Ascending aorta (tissue), 2 donors: ENCODE data around the gene ANKRD33B. TPM values are rescaled to one million over a fixed set of nuclear protein-coding genes. Genes with fewer than 3 reads are reported as not detected.
"Not testable (repeated sequence)": the region's sequence is repeated elsewhere in the genome, so short reads cannot be mapped to it uniquely, and the experiment has no call there.

ENCODE experiments used
- DNase-seq, 2 donors: peaks; one replicate each; pipeline ENCODE4 v3.0.0-alpha.2; 2019; ENCODE audit warnings: low spot score in 2 of 2
- H3K27ac ChIP-seq, 2 donors: fragments of 200-600 bp; sonication (generic); one replicate each; pipeline ENCODE4 v1.5.1; 2016 to 2017; ENCODE audit warnings: mild to moderate bottlenecking in 1 of 2
- H3K27me3 ChIP-seq: fragments of 200-600 bp; sonication (generic); one replicate; pipeline ENCODE4 v1.5.1; 2017
- H3K36me3 ChIP-seq, 2 donors: fragments of 200-600 bp; sonication (generic); one replicate each; pipeline ENCODE4 v1.5.1; 2016
- H3K4me1 ChIP-seq, 2 donors: fragments of 200-600 bp; sonication (generic); one replicate each; pipeline ENCODE4 v1.5.1; 2016 to 2017; ENCODE audit warnings: mild to moderate bottlenecking in 1 of 2
- H3K4me3 ChIP-seq, 2 donors: fragments of 200-600 bp; sonication (generic); one replicate each; pipeline ENCODE4 v1.5.1; 2016 to 2017; ENCODE audit warnings: mild to moderate bottlenecking in 1 of 2
- H3K9me3 ChIP-seq, 2 donors: fragments of 200-600 bp; sonication (generic); one replicate each; pipeline ENCODE4 v1.5.1; 2016
- intact Hi-C: fragments of 100-400 bp; cut with DNase I; formaldehyde crosslinking; loops from one replicate; pipeline ENCODE4 v1.15.1; 2023
- total RNA-seq: library from RNA; depleted of rRNA; stranded (reverse); fragments of >200 nt; gene quantifications from one replicate; pipeline ENCODE4 v1.1.0, GENCODE V29; 2016
- TF ChIP-seq, protein P1 (sequence below), 3 experiments: fragments of 200-600 bp in 2 of 3; fragments of 450-650 bp in 1 of 3; sonication (generic) in 2 of 3; IDR thresholded peaks; one replicate each; pipeline ENCODE4 v1.5.1; 2016 to 2019; ENCODE audit warnings: antibody characterized with exemption in 3 of 3, mild to moderate bottlenecking in 1 of 3, moderate library complexity in 1 of 3

ANKRD33B gene
- total RNA-seq, 1 donor from 2014 or later = 7.2 TPM

DNA sequence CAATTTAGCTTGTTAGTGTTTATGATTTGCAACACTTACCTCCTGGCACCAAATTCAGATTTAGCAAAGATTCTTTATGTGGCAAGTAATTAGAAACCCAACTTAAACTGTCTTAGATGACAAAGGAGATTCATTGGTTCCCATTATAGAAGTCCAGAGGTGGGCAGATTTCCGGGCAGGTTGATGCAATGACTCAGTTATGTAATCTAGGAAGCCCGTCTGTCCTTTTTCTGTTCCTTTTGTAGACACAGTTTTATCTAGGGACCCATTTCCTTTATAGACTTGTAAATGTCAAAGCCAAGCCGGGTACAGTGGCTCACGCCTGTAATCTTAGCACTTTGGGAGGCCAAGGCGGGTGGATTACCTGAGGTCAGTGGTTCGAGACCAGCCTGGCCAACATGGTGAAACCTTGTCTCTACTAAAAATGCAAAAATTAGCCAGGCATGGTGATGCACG is 20.3 kb upstream of the ANKRD33B start:
- H3K36me3 ChIP-seq = no peaks in the 10 kb centered on the region
- no peak overlapping the region for H3K4me3 ChIP-seq
- DNase-seq = no peak
- H3K9me3 ChIP-seq = no peaks in the 10 kb centered on the region
- H3K27me3 ChIP-seq = no peaks in the 10 kb centered on the region
- intact Hi-C loops = no loop called here
- H3K27ac ChIP-seq = no peak overlapping the region
- no peaks in the 10 kb centered on the region for H3K4me1 ChIP-seq
- TF ChIP-seq, protein P1, sequence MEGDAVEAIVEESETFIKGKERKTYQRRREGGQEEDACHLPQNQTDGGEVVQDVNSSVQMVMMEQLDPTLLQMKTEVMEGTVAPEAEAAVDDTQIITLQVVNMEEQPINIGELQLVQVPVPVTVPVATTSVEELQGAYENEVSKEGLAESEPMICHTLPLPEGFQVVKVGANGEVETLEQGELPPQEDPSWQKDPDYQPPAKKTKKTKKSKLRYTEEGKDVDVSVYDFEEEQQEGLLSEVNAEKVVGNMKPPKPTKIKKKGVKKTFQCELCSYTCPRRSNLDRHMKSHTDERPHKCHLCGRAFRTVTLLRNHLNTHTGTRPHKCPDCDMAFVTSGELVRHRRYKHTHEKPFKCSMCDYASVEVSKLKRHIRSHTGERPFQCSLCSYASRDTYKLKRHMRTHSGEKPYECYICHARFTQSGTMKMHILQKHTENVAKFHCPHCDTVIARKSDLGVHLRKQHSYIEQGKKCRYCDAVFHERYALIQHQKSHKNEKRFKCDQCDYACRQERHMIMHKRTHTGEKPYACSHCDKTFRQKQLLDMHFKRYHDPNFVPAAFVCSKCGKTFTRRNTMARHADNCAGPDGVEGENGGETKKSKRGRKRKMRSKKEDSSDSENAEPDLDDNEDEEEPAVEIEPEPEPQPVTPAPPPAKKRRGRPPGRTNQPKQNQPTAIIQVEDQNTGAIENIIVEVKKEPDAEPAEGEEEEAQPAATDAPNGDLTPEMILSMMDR (IDR thresholded peaks at IDR 0.05) = no peak

DNA sequence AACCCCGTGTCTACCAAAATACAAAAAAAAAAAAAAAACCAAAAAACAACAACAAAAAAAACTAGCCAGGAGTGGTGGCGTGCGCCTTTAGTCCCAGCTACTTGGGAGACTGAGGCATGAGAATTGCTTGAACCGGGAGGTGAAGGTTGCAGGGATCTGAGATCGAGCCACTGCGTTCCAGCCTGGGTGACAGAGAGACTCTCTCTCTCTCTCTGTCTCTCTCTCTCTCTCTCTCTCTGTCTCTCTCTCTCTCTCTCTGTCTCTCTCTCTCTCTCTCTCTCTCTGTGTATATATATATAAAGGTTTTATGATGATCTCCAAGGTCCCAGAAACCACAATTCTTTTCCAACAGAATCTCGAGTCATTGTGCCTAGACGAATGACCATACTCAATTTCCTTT is 18.8 kb upstream of the ANKRD33B start:
- H3K9me3 ChIP-seq = no peaks in the 10 kb centered on the region
- no peak overlapping the region for H3K27ac ChIP-seq
- H3K36me3 ChIP-seq = no peaks in the 10 kb centered on the region
- intact Hi-C loops = no loop called here
- no peaks in the 10 kb centered on the region for H3K4me1 ChIP-seq
- H3K4me3 ChIP-seq = no peak overlapping the region
- H3K27me3 ChIP-seq = no peaks in the 10 kb centered on the region
- DNase-seq = no peak
- TF ChIP-seq, protein P1 (IDR thresholded peaks at IDR 0.05) = no peak

DNA sequence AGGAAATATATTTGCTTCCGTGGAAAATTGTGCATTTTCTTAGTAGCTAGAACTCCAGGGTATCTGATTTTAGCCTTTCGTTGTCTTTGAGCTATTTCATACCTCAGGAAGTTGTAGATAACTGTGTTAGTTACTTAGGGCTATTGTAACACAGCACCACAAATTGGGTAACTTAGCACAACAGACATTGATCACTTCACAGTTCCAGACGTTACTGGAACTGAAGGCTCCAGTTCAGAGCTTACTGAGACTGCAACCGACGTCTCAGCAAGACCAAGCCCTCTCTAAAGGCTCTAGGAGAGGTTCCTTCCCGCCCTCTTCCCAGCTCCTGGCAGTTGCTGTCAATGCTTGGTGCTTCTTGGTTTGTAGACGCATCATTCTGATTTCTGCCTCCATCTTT is 17.7 kb upstream of the ANKRD33B start:
- intact Hi-C loops = no loop called here
- H3K9me3 ChIP-seq = no peaks in the 10 kb centered on the region

DNA sequence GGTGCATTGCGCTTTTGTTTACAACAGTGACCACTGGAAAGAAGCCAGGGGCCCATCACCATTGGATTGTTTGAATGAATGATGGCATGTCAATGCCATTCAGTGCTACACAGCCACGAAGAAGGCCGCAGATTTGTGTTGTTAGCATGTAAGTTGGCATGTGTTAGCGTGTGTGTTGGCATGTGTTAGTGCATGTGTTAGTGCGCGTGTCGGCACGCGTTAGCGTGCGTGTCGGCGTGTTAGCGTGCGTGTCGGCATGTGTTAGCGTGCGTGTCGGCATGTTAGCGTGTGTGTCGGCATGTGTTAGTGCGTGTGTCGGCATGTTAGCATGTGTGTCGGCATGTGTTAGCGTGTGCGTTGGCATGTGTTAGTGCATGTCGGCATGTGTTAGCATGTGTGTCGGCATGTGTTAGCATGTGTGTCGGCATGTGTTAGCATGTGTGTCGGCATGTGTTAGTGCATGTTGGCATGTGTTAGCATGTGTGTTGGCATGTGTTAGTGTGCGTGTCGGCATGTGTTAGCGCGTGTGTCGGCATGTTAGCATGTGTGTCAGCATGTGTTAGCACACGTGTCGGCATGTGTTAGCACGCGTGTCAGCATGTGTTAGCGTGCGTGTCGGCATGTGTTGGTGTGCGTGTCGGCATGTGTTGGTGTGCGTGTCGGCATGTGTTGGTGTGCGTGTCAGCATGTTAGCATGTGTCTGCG is 15.3 kb upstream of the ANKRD33B start:
- peaks cover 5 to 17% of the 10 kb centered on the region in 2 donors for H3K4me1 ChIP-seq
- H3K27ac ChIP-seq = no peak overlapping the region
- DNase-seq = no peak
- intact Hi-C loops = no loop called here
- no peaks in the 10 kb centered on the region for H3K9me3 ChIP-seq
- H3K36me3 ChIP-seq = no peaks in the 10 kb centered on the region
- TF ChIP-seq, protein P1 (IDR thresholded peaks at IDR 0.05) = no peak
- H3K27me3 ChIP-seq = no peaks in the 10 kb centered on the region
- no peak overlapping the region for H3K4me3 ChIP-seq

More for the DNA sequence above, 17.7 kb upstream of the ANKRD33B start:
- Histone ChIP-seq H3K4me1 (peaks cover 1 to 2% of the 10 kb centered on the region in 2 donors), H3K36me3 (no peaks in the 10 kb centered on the region), H3K4me3 (no peak overlapping the region), H3K27ac (no peak overlapping the region), H3K27me3 (no peaks in the 10 kb centered on the region)
- no peak for DNase-seq
- TF ChIP-seq, protein P1 (IDR thresholded peaks at IDR 0.05) = no peak

DNA sequence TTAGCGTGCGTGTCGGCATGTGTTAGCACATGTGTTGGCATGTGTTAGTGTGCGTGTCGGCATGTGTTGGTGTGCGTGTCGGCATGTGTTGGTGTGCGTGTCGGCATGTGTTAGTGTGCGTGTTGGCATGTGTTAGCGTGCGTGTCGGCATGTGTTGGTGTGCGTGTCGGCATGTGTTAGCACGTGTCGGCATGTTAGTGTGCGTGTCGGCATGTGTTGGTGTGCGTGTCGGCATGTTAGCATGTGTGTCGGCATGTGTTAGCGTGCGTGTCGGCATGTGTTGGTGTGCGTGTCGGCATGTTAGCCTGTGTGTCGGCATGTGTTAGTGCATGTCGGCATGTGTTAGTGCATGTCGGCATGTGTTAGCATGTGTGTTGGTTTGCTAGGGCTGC is 14.8 kb upstream of the ANKRD33B start:
- H3K27me3 ChIP-seq, H3K9me3 ChIP-seq, H3K4me3 ChIP-seq, H3K36me3 ChIP-seq, H3K27ac ChIP-seq, intact Hi-C loops: not testable (repeated sequence)
- peaks cover 5 to 17% of the 10 kb centered on the region in 2 donors for H3K4me1 ChIP-seq
- peak in 1 of 2 donors; percentile 16 for DNase-seq

DNA sequence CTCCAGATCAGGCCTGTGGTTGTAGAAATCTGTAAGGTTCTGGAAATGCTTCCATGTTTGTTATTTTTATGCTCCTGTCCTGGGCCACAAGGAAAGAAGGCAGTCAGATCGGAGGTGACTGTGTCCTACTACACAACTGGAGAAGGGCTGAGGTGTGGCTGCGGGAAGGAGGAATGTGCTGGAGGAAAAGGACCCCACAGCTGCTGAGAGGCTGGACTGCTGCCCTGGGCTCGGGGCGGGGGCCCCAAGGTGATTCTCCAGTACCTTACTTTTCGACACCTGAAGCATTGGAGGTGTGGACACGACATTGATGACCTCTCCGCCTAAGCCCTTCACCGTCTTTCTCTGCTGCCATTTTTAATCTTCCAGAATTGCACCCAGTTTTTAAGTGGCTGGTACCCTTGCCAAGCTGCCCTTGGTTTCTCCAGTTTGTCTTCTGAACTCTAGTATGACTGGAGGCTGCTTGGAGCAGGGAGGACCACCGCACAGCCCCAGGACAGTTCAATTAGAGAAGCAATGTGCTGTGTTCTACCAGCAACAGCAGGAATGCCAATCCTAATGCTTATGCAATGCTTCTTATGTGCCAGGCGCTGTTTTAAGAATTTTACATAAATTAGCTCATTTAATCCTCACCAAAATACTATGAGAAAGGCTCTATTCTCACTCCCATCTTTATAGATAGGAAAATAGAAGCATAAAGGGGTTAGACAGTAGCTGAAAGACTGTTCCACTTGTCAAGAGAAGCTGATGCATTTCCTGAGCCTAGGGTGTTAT is 13.5 kb upstream of the ANKRD33B start:
- intact Hi-C loops = no loop called here
- H3K27ac ChIP-seq = peak overlapping the region in 1 of 2 donors; percentile 8
- no peaks in the 10 kb centered on the region for H3K27me3 ChIP-seq

More for the DNA sequence above, 13.5 kb upstream of the ANKRD33B start:
- Histone ChIP-seq H3K4me3 (no peak overlapping the region), H3K36me3 (no peaks in the 10 kb centered on the region), H3K9me3 (no peaks in the 10 kb centered on the region), H3K4me1 (peaks cover 5 to 17% of the 10 kb centered on the region in 2 donors)
- no peak for DNase-seq
- TF ChIP-seq, protein P1 (IDR thresholded peaks at IDR 0.05) = no peak
